GM18507 (cell line): ENCODE data around the gene MPP2.
"Not testable (repeated sequence)": the region's sequence is repeated elsewhere in the genome, so short reads cannot be mapped to it uniquely, and the experiment has no call there.

Source experiments
- DNase-seq: peaks from one replicate; pipeline ENCODE4 v3.0.0; 2011; ENCODE audit warnings: low read depth; ENCODE audit not compliant: insufficient read length; ENCODE audit errors: extremely low spot score
- FAIRE-seq: peaks from 2 replicates; lab custom pipeline; 2011; peaks lifted over from hg19 to GRCh38; lab: Jason Lieb, UNC

MPP2 gene

GRCh38 chr17:43879723-43880419 is 27.5 kb downstream of the MPP2 start:
- no peak for DNase-seq

GRCh38 chr17:43878260-43879175 is 28.8 kb downstream of the MPP2 start:
- peak; percentile 93 for FAIRE-seq
- DNase-seq: peak; percentile 60

More at GRCh38 chr17:43879723-43880419, 27.5 kb downstream of the MPP2 start:
- FAIRE-seq: no peak

- FAIRE-seq: no peak
- no peak for DNase-seq
Measured at GRCh38 chr17:43877451-43878155, 29.7 kb downstream of the MPP2 start.

GRCh38 chr17:43877031-43877430 is 30.3 kb downstream of the MPP2 start:
- no peak for DNase-seq
- no peak for FAIRE-seq

GRCh38 chr17:43875476-43876147 is 31.7 kb downstream of the MPP2 start:
- FAIRE-seq (no peak), DNase-seq (no peak)

- DNase-seq (no peak), FAIRE-seq (no peak)
Measured at GRCh38 chr17:43874293-43874692, 33.0 kb downstream of the MPP2 start.

DNA sequence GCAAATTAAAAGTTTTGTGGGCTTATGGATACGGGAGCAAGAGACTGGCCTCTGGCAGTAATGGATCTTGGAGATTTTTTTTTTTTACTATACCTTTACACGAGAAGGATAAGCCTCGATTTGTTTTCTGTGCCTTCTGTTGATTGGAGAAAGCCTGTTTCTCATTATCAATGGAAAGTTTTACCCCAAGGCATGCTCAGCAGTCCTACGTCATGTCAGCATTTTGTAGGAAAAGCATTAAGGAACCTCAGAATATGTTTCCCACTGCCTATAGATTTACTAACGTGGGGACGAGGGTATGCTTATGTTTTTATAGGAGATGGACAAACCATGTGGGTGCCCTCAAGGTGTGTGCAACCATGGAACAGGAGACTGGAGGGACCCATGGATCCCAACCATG is 33.5 kb downstream of the MPP2 start:
- FAIRE-seq (no peak), DNase-seq (no peak)

DNA sequence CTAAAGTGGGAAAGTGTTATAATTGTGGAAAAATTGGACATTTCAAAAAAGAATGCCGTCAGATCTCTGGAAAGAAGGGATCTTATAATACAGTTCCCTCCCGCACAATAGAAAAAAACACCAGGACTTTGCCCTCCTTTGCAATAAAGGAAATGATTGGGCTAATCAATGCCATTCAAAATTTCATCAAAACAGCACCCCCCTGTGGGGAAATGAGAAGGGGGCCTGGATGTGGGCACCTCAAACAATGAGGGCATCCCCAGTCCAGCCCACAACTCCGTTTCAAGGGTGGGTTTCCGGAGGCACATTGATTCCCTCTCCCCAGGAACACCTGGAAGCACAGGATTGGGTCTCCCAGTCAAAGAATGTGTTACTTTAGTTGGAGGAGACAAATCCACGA is 34.2 kb downstream of the MPP2 start:
- FAIRE-seq: no peak
- no peak for DNase-seq

GRCh38 chr17:43871946-43872690 is 35.2 kb downstream of the MPP2 start:
- DNase-seq (no peak), FAIRE-seq (no peak)

- not testable (repeated sequence) for FAIRE-seq, DNase-seq
Measured at GRCh38 chr17:43869031-43869430, 38.3 kb downstream of the MPP2 start.

GRCh38 chr17:43868226-43868994 is 38.9 kb downstream of the MPP2 start:
- DNase-seq: no peak
- FAIRE-seq: no peak

DNA sequence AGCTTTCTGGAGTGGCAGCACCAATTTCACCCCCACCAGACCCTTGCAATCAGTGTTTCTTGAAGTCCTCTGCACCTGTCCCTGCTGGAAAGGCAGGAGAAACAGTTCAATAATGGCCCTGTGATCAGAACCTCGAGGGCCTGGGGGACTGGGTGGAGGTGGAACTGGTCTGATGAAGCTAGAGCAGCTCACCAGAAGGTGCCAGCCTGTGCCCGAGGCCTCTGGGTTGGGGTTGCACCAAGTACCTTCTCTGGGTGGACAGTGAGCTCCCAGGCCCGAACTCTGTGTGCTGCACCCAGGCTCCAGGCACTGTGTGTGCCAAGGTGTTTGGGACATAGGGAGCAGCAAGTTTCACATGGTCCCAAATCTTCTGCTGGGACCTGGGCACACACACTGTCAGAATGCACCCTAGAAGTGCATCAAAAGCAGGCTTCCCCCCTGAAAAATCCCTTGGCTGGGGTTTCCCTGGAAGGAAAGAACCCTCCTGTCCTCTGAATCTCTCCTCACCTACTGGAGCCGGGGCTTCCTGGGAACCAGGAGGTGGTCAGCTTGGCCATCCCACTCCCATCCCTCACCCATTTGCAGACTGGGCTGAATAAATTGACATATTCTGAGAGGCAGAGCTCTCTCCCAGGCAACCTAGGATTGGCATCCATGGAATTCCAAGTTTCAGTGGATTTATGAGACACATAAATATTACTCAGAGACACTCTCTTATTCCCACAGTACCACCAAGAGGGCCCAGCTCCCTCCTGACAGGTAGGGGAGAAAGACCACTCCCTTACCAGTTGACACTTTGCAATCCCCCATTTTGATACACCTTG is 43.0 kb downstream of the MPP2 start:
- FAIRE-seq (no peak), DNase-seq (no peak)

GRCh38 chr17:43861960-43862359 is 45.4 kb downstream of the MPP2 start:
- DNase-seq: no peak
- no peak for FAIRE-seq

DNA sequence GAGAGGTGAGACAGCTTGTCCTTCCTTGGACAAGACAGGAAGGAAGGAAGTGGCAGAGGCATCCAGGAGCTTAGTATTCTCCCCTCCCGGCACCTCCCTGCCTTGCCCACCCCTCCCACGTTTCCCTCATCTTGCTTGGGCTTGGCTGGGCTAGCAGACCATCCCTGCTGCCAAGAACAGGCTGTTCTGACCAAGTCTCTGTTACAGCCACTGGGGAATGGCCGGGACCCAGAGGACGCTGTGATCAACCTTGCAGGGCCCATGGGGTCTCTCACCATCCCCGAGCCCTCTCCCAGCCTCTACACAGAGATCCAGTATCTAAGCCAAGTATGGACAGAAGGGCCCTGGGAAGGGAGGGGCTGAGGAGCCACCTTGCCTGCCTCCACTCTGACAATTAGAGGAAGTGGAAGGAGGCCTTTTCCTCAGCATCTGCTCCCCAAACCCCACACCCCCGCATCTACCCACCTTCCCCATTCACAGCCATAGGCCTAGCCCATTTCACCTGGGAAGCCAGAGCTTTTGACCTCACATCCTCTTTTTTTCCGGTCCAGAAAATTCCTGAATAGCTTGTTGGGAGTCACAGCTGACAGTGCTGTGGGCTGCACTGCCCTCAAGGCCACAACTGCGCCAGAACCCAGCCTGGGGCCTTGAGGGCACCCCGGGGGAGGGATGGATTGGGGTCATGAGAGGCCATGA is 46.3 kb downstream of the MPP2 start:
- no peak for DNase-seq
- no peak for FAIRE-seq

DNA sequence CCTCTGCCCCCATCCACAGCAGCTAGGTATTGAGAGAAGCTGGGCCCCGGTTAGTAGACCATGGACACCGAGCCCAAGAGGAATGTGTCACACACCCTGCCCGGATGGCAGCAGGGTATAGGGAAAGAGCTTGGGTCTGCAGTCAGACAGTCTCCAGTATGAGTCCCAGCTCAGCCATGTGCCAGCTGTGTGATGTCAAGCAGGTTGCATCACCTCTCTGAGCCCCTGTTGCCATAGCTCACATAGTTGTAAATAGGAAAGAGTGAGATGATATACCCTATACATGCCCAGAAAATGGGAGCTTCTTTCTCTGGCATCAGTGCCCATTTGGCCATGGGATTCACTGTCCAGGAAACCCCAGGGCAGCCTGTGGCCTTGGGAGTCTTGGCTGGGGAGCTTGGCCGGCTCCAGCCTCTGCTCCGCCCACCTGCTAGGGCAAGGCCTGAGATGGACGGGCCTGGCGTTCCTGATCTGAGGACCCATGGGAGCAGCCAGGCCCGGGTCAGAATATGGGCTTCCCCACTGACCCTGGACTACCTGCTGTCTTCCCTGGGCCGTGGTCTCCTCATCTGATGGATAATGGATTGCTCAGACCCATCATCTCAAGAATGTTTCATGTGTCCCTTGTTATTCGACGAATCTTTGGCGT is 47.1 kb downstream of the MPP2 start:
- DNase-seq (no peak), FAIRE-seq (no peak)

DNA sequence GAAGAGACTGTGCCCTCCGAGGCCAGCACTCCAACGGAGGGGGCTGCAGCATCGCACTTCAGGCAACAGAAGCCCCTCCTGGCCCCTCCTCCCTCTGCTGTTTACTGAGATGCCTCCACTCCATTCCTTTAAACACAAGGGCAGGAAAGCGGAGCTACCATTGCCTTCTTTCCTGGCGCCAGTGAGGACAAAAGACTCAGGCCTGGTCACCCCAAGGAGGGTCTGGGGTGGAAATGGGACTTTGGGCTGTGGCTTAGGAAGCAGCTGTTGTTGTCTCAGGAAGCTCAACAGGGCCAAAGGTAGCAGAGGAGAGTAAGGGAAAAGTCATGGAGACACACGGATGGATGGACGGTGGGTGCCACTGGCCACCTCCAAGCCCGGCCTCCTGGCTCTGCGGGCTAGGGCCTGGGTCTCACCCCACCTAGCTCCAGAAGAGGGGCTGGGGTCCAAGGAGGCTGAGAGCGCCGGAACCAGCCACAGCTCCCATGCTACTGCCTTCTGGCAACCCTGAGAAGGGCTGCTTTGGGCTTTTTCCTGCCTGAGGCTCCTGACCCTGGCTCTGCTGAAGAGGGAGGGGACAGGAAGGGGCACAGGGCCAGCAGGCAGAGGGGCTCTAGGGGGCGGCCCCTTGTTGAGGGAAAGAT is 49.3 kb downstream of the MPP2 start:
- DNase-seq: no peak
- no peak for FAIRE-seq
